GM10248 (cell line): ENCODE measurements around the gene TPD52L2.
"Not testable (repeated sequence)": the region's sequence is repeated elsewhere in the genome, so short reads cannot be mapped to it uniquely, and the experiment has no call there.

Experiments
- CTCF ChIA-PET: fragments of 300-600 bp; sonication (Branson Sonifier 250); formaldehyde crosslinking; extraction: SDS; loops from one replicate; lab custom pipeline; 2021; ENCODE audit warnings: antibody characterized with exemption; lab: Yijun Ruan, JAX
- POLR2A ChIA-PET: fragments of 350-650 bp; sonication (Branson Sonifier 250); formaldehyde crosslinking; extraction: SDS; loops from one replicate; lab custom pipeline; 2020; ENCODE audit warnings: antibody characterized with exemption; lab: Yijun Ruan, JAX
- DNase-seq: peaks from one replicate; pipeline ENCODE4 v3.0.0; 2012; ENCODE audit errors: extremely low spot score
- CTCF ChIP-seq: IDR thresholded peaks from 2 replicates; pipeline ENCODE4 v1.5.1; 2012; ENCODE audit warnings: mild to moderate bottlenecking, low read depth; ENCODE audit errors: extremely low read depth, missing control alignments, control extremely low read depth

Gene TPD52L2

GRCh38 chr20:63919130-63919529 is 54.1 kb downstream of the TPD52L2 start:
- POLR2A ChIA-PET, result no interaction called here
- TF ChIP-seq CTCF, result no peak
- CTCF ChIA-PET, result interaction anchor here (2.2 kb wide), 1 partner anchor 11 kb away, joined by 7 read pairs; no protein-coding TSS in a partner anchor
- no peak for DNase-seq

GRCh38 chr20:63920226-63920625 is 55.2 kb downstream of the TPD52L2 start:
- ChIA-PET POLR2A (no interaction called here), CTCF (no interaction called here)

DNA sequence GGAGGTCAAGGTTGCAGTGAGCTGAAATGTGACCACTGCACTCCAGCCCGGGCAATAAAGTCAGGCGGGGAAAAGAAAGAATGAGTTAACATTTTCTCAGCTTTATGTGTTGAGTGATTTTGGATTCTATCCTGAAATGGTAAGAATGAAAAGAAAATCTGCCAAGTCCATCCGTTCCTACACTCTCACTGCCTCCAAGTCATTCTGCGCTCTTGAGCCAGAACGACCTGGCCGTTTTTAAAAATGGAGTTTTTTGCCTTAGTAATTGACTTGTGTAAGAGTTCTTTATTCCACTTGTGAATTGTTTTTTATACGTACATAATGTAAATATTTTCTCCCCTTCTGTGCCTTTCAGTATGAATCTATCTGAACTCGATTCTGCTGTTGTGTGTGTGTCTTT is 58.6 kb downstream of the TPD52L2 start:
- DNase-seq, result no peak
- POLR2A ChIA-PET, result no interaction called here
- CTCF ChIA-PET, result no interaction called here
- TF ChIP-seq CTCF, result no peak

More at GRCh38 chr20:63920226-63920625, 55.2 kb downstream of the TPD52L2 start:
- no peak for DNase-seq
- no peak for TF ChIP-seq CTCF

DNA sequence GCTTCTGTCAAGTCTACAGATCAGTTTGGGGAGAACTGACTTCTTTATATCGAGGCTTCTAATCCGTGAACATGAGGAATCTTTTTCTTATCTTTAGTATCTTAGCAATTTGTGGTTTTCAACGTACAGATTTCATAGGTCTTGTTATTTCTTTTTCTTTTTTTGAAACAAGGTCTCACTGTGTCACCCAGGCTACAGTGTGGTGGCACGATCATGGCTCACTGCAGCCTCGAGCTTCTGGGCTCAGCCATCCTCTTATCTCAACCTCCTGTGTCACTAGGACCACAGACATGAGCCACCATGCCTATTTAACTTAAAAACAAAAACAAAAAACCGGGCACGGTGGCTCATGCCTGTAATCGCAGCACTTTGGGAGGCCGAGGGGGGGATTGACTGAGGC is 59.2 kb downstream of the TPD52L2 start:
- CTCF ChIA-PET, result interaction anchor here (1.0 kb wide), 1 partner anchor 9 kb away, joined by 3 read pairs; no protein-coding TSS in a partner anchor
- POLR2A ChIA-PET, result no interaction called here
- TF ChIP-seq CTCF, result no peak
- DNase-seq, result no peak

DNA sequence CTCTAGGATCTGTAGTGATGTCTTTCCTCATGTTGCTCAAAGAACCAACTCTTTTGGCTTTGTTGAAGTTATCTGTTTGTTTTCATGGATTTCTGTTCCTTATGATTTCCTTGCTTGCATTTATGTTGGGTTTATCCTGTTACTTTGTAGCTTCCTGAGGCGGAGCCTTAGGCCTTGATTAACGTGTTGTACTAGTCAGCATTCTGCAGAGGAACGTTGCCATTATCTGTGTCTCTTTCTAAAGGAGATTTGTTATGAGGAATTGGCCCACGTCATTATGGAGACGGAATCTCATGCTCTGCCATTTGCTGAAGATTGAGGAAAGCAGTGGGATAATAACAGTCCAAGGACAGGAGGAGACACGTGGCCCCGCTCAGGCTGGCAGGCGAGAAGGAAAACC is 61.2 kb downstream of the TPD52L2 start:
- POLR2A ChIA-PET, result no interaction called here
- TF ChIP-seq CTCF, result no peak

GRCh38 chr20:63929071-63929470 is 64.0 kb downstream of the TPD52L2 start:
- ChIA-PET CTCF (no interaction called here), POLR2A (no interaction called here)
- no peak for TF ChIP-seq CTCF
- no peak for DNase-seq

More for the DNA sequence above, 61.2 kb downstream of the TPD52L2 start:
- CTCF ChIA-PET, result interaction anchor here (1.1 kb wide), 1 partner anchor 9 kb away, joined by 4 read pairs; no protein-coding TSS in a partner anchor
- no peak for DNase-seq

GRCh38 chr20:63929473-63929883 is 64.4 kb downstream of the TPD52L2 start:
- POLR2A ChIA-PET, CTCF ChIA-PET, DNase-seq: not testable (repeated sequence)
